ENCODE measurements around the gene RNF212B. TPM values are rescaled to one million over a fixed set of nuclear protein-coding genes. Genes with fewer than 3 reads are reported as not detected.

Gene RNF212B
- total RNA-seq, 1 experiment from 2014 or later, result not detected

- Histone ChIP-seq H3F3A (ENCODE audit: insufficient read depth, low read depth) (peaks cover 16% of the 10 kb centered on the region; the same call in 1 of the 2 replicates), H3K27ac (peak within 1 kb of the TSS; percentile 56), H3K4me1 (replicated peaks; ENCODE audit: insufficient read depth) (peaks cover 19% of the 10 kb centered on the region), H3K4me3 (peak within 1 kb of the TSS; percentile 71), H2AFZ (peak within 1 kb of the TSS; percentile 94), H3K9me2 (ENCODE audit: insufficient read depth) (no peaks in the 10 kb centered on the region), H4K20me1 (ENCODE audit: insufficient read depth) (no peaks in the 10 kb centered on the region), H3K27me3 (ENCODE audit: insufficient read depth, low read depth) (no peaks in the 10 kb centered on the region), H3K79me2 (ENCODE audit: low read depth) (peaks cover 17% of the 10 kb centered on the region), H3K36me3 (ENCODE audit: low read depth) (no peaks in the 10 kb centered on the region), H3K4me2 (peak within 1 kb of the TSS; percentile 88), H3K9me3 (ENCODE audit: insufficient read depth, low read depth) (no peaks in the 10 kb centered on the region)
- peak; percentile 48 to 49 for DNase-seq
- ChIA-PET CTCF (interaction anchor here (0.6 to 0.8 kb wide), 3 partner anchors 67 to 746 kb away, joined by 3 to 4 read pairs (median 4); no protein-coding TSS in a partner anchor), POLR2A (ENCODE audit: unreplicated experiment) (interaction anchor here (0.7 kb wide), 1 partner anchor 286 kb away, joined by 4 read pairs; no protein-coding TSS in a partner anchor)
- intact Hi-C loops (cut with micrococcal nuclease; ENCODE audit: unreplicated experiment), result loop anchor here (10.0 kb wide), 1 partner anchor 228 kb away; no protein-coding TSS in a partner anchor
- BruUV-seq (replicated peaks), result no TSS peak
- no peak for TF ChIP-seq CTCF (conservative IDR thresholded peaks at IDR 0.05)
- no peak for TF ChIP-seq EZH2 (IDR thresholded peaks at IDR 0.05; ENCODE audit: low read depth)
Observed at GRCh38 chr14:23302290-23303225, 64.8 kb downstream of the RNF212B start, which contains the start of gene PPP1R3E. TSS of gene PPP1R3E (minus strand) at chr14:23302859. CDS start at chr14:23302576, 283 bp downstream.

GRCh38 chr14:23306412-23307145 lies 68.8 kb downstream of the RNF212B start, which contains the start of gene BCL2L2:
TSS of gene BCL2L2 (plus strand) at chr14:23306833. CDS start at chr14:23307768, 935 bp downstream.
- H3K36me3 ChIP-seq (ENCODE audit: low read depth), result no peaks in the 10 kb centered on the region
- H3K4me1 ChIP-seq (replicated peaks; ENCODE audit: insufficient read depth), result peaks cover 20% of the 10 kb centered on the region
- no peaks in the 10 kb centered on the region for H3K9me3 ChIP-seq (ENCODE audit: insufficient read depth, low read depth)
- H3K4me2 ChIP-seq, result peak within 1 kb of the TSS; percentile 96
- no TSS peak for BruUV-seq (replicated peaks)
- H3K9me2 ChIP-seq (ENCODE audit: insufficient read depth), result no peaks in the 10 kb centered on the region
- peak within 1 kb of the TSS; percentile 75 for H2AFZ ChIP-seq
- CTCF ChIA-PET, result interaction anchor here (0.5 to 0.7 kb wide), 7 partner anchors 18 to 787 kb away, joined by 3 to 5 read pairs (median 4); partner anchors contain the start of gene PCK2
- POLR2A ChIA-PET (ENCODE audit: unreplicated experiment), result interaction anchor here (0.6 to 1.0 kb wide), 8 partner anchors 14 to 1796 kb away, joined by 3 to 9 read pairs (median 4); partner anchors contain the start of gene METTL3
- no peak for TF ChIP-seq CTCF (conservative IDR thresholded peaks at IDR 0.05)
- no peak for TF ChIP-seq EZH2 (IDR thresholded peaks at IDR 0.05; ENCODE audit: low read depth)
- H3K4me3 ChIP-seq, result peak within 1 kb of the TSS; percentile 84
- no peaks in the 10 kb centered on the region for H3K27me3 ChIP-seq (ENCODE audit: insufficient read depth, low read depth)
- H4K20me1 ChIP-seq (ENCODE audit: insufficient read depth), result no peaks in the 10 kb centered on the region
- DNase-seq, result peak; percentile 71 to 84
- peak within 1 kb of the TSS; percentile 64 for H3K27ac ChIP-seq
- intact Hi-C loops (cut with micrococcal nuclease; ENCODE audit: unreplicated experiment), result loop anchor here (1.0 to 10.0 kb wide), 2 partner anchors 14 to 232 kb away; no protein-coding TSS in a partner anchor
- H3F3A ChIP-seq (ENCODE audit: insufficient read depth, low read depth), result peaks cover 16% of the 10 kb centered on the region; the same call in 1 of the 2 replicates
- H3K79me2 ChIP-seq (ENCODE audit: low read depth), result peaks cover 32% of the 10 kb centered on the region

All from PC-9 (cell line).